HG02938 (cell line): ENCODE results near the gene THBS1.

Source experiments
- ATAC-seq: cut with Tn5 transposase; IDR thresholded peaks from one replicate; pipeline ENCODE4 v1.9.1; 2021; ENCODE audit warnings: mild to moderate bottlenecking, moderate library complexity; ENCODE audit not compliant: unreplicated experiment

THBS1 gene

DNA sequence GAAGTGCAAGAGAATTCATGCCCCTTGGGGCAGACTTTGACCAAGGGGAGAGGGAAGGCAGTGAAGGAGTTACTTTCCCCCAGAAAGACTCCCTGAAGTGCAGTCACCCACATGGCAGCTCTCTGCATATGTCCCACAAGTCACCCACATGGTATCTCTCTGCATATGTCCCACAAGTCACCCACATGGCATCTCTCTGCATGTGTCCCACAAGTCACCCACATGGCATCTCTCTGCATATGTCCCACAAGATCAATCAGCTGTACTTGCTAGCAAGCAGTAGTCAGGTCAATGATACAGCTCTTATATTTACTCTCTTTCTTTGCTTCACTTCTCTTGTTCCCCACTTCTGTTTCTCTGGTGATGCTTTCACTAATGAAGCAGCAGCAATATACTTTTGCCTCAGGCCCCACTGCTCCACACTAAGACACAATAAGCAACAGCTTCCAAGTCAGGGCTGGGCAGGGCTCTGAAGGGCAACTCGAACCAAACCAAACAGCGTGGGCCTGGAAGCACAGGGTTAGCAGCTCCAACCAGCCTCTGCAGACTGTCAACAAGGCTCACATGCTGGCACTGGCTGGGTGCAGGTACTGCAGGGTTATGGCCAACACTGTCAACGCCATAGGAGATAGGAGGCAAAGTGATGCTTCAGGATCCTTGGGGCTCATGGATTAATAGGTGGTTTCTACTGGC is 46.7 kb downstream of the THBS1 start:
- ATAC-seq, result no peak

DNA sequence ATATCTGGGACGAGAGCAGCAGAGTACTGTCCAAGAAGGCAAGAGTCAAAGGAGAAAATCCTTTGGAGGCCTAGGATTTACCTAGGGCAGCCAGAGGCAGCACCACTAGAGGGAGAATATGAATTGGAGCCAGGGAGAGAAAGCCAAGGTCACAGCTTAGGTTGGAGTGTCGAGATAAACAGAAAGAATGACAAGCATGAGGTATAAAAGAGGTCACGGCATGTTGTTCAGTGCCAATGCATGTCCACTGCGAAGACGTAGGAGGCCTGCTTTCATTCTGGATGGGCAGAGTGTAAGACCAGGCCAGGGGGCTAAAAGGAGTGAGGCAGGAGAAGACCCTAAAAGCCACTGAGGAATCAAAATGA is 47.2 kb downstream of the THBS1 start:
- no peak for ATAC-seq

DNA sequence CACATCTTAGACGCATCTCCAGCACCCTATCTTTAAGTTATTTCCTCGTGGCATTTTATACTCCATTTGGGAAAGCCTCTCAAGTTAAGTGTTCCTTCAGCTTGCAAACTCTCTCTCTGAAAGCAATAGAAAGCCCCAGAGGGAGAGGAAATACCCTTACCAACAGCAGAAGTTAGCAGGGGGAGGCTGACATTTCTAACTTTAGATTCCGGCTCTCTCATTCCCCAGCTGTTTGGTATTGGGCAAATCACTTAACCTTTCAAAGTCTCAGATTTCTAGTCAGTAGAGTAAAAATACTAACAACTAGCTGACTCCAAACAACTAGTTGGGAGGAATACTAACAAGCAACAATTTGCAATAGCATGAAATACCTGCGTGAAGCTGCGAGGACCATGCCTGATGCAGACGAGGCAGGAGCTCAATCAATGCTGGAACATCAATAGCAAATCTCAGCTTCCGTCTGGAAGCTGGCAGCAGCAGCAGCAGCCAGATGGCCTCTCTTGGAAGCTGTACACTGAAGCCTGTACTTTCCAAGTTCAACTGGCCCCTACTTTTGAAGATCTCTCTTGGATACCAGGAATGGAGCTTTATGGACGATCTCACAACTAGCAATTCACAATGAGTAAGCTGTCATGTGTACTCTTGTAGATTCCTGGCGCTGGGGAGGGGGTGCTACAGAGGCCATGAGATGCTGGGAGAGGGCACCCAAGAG is 47.8 kb downstream of the THBS1 start:
- ATAC-seq, result no peak

DNA sequence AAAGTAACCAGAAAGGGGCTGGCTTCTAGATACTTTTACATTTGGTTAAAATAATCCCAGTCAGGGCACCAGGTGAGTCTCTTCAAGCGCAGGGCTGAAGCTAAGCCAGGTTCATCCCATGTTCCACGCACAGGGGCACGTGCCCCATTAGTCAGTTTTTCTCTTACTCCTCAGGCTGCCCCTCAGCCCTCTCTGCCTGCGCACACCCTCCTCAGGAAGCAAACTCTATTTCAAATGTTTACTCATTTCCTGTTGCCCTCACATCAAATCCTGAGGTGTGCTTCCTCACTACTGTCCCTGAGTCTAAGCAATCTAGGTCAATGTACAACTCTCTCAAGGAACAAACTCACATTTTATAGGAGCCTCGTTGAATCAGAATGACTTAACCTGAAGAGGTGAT is 48.5 kb downstream of the THBS1 start:
- no peak for ATAC-seq

DNA sequence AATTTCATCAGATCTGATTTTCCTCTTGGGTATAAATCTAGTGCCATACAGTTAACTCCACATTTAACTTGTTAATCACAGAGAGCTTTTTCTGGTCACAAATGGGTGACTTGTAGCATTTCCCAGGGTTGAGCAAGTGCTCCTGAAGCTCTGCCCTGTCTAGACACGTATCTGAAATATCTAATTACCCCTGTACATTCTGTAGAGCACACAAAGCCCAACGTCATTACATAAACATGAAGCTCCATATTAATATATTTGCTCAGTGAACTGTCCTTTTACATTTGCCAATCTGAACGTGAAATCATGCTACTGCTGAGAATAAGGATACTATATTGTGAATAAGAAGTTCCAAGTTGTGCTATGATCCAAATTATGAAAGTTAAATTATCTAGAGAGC is 49.0 kb downstream of the THBS1 start:
- no peak for ATAC-seq

DNA sequence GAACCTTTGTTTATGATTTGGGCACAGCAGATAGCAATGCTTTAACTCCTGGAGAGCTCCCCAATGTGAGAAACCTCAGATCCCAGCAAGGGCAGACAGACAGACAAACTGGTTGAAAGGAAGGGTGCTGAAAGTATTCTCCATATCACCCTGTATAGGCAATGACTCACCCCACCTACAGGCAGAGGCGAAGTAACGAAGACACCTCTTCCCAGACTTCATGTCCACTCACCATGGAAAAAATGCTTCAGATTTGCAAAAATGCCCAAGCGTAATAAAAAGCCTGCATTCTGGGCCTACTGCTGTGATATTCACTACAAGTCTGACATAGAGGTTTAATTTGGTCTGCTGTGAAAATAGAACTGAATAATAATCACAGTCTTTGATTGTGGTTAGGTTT is 50.5 kb downstream of the THBS1 start:
- ATAC-seq, result no peak

DNA sequence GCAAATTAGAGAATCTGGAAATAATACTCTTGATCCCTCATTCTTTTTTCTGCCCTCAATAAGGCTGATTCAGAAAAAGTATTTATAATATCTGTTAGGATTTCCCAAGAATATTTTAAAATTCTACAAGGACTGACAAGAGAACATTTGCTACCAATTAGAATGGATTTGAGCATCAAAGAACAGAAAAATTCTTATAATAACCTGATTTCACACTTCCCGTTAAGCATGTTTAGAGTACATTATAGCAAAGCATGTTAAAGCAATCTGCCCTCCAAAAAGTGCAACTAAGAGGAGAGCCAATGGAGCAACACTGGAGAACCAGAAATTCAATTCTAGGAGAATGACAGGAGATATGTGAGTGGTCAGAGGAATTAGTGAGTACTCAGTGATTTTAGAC is 57.2 kb downstream of the THBS1 start:
- ATAC-seq, result no peak

DNA sequence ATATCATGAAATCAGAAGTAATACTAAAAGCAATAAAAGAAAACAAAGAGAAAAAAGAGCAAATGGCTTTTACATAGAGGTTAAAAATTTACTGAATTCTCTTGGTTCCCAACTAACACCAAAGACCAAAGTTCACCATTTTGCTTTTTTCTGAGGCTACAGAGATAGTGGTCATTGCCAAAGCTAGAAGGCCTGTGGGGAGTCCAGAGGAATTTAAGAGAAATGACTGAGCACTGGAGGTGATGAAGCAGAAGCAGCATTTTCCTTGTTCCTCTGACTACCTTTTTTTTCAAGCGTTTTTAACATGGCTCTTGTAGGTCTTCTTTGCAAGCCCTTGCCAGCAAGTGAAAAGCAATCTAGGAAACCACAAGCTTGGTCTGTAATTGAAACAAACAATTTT is 58.2 kb downstream of the THBS1 start:
- no peak for ATAC-seq

DNA sequence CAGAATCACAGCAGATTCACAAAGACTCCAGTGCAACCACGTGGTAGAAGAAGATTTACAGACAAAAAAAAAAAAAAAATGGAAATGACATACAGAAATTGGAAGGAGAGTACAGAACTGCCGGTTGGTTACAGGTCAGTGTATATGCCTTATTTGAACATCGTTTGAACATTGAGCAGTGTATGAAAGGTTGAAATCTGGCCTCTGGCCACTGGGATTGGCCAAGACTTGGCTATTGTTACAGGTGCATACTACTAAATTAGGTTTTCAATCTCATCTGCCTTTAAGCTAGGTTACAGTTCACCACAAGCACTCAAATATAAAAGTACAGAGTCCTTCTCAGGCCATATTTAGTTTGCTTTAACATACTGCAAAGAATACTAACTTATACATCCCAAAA is 59.8 kb downstream of the THBS1 start:
- no peak for ATAC-seq

DNA sequence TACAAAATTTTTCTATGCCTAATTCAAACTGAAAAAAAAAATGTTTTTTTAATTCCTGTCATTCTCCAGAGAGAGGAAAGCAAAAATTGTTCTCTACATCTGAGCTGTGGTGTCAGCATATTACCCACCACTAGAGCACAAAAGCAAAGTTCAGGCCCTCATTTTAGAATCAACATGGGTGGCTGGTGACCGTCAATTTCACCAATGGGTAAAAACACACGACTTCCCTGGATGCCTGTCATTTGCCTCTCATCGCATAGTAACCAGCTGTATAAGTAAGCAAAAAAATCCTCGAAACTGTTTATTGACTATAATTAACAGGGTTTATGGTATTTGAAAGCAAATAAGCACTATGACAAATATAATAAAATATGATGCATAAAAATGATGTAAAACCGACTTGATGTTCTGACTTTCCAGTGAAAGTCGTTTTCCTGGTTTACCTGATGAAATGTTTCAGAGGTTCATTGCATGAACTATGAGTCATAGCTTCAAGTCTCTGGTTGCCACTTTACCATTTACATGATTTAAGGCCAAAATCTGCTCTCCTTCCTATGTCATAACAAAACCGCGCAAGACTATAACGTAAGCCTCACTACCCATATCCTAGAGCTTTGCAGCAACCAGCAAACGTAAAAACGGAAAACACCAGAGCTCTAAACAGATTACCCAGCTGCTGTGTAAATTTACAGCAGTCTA is 60.5 kb downstream of the THBS1 start:
- ATAC-seq, result no peak

DNA sequence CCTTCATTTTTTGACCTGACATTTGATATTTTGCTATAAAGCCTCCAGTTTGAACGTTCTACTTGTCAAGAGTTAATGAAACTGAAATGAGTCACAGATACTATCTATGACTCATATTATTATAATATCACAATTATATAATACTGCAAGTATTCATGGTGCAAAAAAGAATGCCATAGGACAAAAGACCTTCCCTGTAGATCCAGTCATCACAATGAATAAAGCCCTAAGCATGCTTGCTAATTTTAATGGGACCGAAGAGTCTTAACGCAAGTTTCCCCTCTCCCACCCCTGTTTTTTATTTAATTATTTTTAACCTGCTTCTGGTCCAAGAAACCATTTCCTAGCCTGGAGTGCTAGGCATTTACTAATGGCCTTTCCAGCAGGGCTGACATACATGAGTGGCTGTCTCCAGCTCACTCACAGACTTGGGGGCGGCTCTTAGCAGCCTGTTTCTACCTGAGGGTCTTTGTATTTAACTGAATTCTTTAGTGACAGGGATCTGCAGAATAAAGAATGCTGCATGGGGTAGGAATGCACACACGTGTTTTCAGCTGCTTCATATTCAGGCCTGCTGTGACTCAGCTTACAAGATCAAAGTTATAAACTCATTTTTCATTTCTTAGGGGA is 61.2 kb downstream of the THBS1 start:
- ATAC-seq, result no peak

DNA sequence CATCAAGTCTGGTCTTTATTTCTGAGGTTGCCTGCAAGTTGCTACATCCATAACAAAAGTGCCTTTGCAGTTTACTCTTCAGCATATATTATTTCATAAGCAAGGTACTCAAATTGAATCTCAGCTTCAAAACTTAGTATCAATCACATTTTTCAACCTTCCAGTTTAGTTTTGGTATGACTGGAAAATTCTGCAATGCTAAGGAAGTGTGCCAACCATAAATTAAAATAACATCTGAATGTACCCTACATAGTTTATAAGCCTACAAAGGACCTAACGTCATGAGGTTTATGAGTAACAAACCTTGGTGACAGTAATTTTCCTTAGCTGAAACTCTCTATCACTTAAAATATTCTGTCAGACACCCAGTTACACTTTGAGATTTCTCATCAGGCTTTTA is 62.8 kb downstream of the THBS1 start:
- no peak for ATAC-seq

DNA sequence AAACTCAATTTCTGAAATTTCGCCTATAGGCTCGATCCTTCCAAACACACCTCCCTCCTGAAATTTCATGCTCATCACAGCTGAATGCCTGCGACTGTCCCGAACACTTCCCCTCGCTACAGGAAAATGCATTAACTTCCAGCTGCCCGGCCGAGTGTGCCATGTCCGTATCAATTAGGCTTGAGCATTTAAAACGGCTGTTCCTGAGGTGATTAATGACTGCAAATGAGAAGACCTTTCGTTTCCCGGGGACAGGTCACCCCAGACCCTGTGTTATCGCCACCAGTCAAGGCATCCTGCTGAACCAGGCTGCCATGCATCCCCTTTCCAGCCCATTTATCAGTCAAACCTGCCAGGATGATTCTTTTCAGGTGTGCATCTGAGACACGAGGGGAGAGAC is 63.3 kb downstream of the THBS1 start:
- ATAC-seq, result no peak

DNA sequence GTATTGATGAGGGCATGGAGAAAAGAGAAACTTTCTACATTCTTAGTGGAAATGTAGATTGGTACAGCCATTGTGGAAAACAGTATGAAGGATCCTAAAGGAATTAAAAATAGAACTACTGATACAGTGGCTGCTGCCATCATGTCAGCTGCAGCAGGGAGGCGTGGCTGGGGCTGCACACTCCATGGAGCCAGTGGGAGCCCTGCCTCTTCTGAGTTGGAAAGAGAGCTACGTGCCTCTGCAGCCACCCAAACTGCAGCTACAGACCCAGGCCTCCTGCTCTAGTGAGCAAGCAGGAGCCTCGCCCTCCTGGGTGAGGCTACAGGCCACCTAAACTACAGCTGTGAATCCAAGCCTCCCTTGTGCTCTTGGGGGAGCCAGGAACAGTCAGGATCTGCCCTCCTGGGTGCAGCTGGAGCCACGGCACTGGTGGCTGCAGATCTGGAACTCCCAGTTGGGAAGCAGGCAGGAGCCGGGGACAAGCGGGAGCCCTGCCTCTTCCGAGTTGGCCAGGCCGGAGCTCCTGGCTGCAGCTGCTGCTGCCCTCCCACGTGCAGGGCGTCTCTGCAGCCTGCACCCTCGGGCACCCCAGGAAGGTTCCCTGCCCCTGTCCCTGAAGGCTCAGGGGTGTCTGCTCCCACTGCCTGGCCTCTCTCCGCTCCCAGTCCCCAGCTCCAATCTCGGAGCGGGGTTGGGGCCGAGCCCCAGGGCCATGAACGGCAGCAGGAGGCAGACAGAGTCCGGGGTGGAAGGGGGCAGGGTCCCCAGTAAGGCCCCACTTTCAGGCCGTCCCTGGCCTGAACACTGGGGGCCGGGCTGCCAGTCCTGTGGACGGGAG is 64.5 kb downstream of the THBS1 start:
- no peak for ATAC-seq

DNA sequence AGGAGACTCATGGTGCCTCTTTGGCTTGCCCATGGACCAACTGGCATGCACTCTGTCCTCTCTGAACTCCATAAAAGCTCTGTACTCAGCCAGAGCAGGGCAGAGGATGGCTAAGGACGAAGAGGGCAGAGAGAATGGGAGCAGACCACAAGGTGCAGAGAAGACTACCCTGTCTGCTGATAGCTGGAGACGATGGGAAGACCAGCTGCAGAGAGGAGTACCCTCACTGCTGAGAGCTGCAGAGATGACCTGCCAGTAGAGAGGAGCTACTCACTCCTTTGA is 65.0 kb downstream of the THBS1 start:
- ATAC-seq, result no peak

DNA sequence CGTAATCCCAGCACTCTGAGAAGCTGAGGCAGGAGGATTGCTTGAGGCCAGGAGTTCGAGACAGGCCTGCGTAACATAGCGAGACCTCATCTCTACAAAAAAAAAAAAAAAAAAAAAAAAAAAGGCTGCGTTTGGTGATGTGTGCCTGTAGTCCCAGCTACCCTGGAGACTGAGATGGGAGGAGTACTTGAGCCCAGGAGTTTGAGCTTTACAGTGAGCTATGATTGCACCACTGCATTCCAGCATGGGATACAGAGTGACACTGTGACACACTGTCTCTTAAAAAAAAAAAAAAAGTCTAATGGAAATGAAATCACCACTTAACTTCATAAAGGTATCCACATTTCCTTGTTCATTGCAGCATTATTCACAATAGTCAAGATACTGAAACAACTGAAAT is 65.5 kb downstream of the THBS1 start:
- ATAC-seq, result no peak
